Breast epithelium (tissue), 3 donors: ENCODE measurements around the gene KIF14.

Source experiments
- CTCF ChIP-seq, 3 donors: fragments of 450-650 bp; IDR thresholded peaks; one replicate each; pipeline ENCODE4 v1.5.1; 2016 to 2017; ENCODE audit warnings: antibody characterized with exemption in 3 of 3, mild to moderate bottlenecking in 3 of 3, moderate library complexity in 3 of 3
- POLR2A ChIP-seq: fragments of 450-650 bp; IDR thresholded peaks from one replicate; pipeline ENCODE4 v1.6.1; 2016; ENCODE audit warnings: antibody characterized with exemption, mild to moderate bottlenecking, moderate library complexity

DNA sequence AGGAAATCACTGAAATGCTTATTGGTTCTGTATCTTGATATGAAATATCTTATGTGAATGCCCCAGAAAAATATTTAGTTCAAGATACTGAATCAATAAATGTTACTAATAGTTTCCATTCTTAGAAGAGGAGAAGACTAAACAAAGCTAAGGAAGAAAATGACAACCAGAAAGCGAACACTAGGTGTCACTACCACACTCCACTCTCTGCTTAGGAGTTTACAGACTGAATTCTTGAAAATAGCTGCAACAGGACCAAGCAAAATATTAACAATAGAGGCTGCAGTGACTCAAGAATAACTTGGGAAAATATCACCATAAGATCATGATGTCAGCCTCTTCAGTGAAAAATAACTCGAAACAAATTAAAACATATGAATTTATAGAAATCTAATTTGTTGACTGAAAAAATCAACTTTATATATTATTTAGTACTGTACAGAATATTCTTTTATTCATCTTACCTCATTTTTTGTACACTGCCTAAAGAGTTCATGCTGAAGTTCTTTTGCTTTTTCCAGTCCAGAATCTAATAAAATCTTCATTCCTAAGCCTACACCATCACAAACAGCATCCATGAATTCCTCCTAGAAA lies 61.6 kb downstream of the KIF14 start:
- peak in 2 of 3 donors; percentile 26 to 45 for TF ChIP-seq CTCF (IDR thresholded peaks at IDR 0.05)
- TF ChIP-seq POLR2A = no peak
